Measurements from ENCODE around the gene ACVR1C.
"Not testable (repeated sequence)": the region's sequence is repeated elsewhere in the genome, so short reads cannot be mapped to it uniquely, and the experiment has no call there.

The ACVR1C gene

DNA sequence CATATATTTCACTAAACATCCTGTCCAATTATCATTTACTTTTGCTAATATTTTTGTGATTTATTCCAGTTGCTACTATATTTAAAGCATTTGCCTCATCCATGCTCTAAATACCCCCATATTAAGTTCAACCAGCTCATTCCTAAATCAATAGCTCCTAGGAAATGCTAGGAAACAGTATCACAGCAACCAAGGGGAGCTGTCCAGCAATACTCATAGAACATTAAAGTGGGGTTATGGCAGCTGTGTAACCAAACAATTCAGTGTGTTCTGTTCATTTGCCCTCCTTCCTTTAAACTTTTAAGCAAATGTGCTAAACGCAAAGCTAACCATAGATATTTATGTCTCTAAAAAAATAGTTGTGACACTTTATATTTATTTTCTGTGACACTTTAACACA is 41.1 kb downstream of the ACVR1C start:
- in situ Hi-C loops (cut with MboI; ENCODE audit: low sequenced_read_pairs), result no loop called here

GRCh38 chr2:157574165-157574564 is 54.5 kb downstream of the ACVR1C start:
- in situ Hi-C loops (cut with MboI; ENCODE audit: low sequenced_read_pairs), result no loop called here

DNA sequence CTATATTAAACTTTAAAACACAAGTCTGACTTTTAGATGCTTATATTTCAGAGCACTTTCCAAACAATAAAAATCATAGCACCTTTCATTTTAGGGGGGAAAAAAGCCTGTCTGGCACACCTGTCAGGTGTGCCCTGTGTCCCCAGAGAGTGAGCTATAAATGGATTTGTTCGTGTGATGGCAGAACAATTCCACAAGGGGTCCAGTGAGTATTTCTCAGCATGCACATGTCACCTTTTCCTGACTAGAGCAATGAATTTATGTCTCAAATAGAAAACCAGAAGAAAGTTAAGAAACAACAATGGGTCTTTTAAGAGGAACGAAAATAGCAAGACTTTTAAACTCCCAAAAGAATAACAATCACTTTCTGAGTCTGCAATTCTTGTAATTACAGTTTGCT is 55.9 kb downstream of the ACVR1C start:
- in situ Hi-C loops (cut with MboI; ENCODE audit: low sequenced_read_pairs), result no loop called here

DNA sequence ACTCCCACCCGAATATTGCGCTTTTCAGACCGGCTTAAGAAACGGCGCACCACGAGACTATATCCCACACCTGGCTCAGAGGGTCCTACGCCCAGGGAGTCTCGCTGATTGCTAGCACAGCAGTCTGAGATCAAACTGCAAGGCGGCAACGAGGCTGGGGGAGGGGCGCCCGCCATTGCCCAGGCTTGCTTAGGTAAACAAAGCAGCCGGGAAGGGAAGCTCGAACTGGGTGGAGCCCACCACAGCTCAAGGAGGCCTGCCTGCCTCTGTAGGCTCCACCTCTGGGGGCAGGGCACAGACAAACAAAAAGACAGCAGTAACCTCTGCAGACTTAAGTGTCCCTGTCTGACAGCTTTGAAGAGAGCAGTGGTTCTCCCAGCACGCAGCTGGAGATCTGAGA is 62.0 kb downstream of the ACVR1C start:
- in situ Hi-C loops (cut with MboI; ENCODE audit: low sequenced_read_pairs), result not testable (repeated sequence)

DNA sequence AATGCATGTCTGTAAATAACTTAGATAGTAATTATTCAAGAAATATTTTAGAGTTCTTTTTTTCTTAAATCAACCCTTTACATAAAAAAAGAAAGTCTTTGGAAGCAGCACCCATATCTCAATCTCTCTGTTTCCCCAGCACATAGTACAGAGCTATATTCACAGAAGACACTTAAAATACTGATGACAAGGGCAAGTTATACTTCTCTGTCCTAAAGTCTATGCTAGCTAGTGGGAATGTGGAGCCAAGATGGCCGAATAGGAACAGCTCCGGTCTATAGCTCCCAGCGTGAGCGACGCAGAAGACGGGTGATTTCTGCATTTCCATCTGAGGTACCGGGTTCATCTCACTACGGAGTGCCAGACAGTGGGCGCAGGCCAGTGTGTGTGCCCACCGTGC is 62.6 kb downstream of the ACVR1C start:
- in situ Hi-C loops (cut with MboI; ENCODE audit: low sequenced_read_pairs), result not testable (repeated sequence)

GRCh38 chr2:157565550-157565949 is 63.1 kb downstream of the ACVR1C start:
- in situ Hi-C loops (cut with MboI; ENCODE audit: low sequenced_read_pairs), result no loop called here

DNA sequence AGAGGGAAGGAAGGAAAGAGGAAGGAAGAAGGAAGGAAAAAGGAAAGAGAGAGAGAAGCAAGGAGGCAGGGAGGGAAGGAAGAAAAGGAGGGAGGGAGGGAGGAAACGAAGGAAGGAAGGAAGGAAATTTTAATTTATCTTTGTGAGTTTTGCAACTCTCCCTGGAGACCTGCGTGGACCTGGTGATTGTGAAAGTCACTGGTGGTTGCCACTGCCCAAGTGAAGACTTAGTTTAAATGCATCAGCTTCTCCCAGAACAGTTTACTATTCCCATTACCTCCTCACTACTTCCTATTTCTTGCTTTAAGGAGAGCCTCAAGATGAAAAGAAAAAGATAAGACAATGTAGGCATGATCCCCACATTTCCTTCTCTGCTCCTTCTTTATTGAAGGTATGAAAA is 68.8 kb downstream of the ACVR1C start:
- in situ Hi-C loops (cut with MboI; ENCODE audit: low sequenced_read_pairs), result no loop called here

GRCh38 chr2:157559461-157559860 is 69.2 kb downstream of the ACVR1C start:
- in situ Hi-C loops (cut with MboI; ENCODE audit: low sequenced_read_pairs), result no loop called here

- in situ Hi-C loops (cut with MboI; ENCODE audit: low sequenced_read_pairs), result no loop called here
These were observed 69.6 kb downstream of the ACVR1C start for GRCh38 chr2:157559061-157559460.

DNA sequence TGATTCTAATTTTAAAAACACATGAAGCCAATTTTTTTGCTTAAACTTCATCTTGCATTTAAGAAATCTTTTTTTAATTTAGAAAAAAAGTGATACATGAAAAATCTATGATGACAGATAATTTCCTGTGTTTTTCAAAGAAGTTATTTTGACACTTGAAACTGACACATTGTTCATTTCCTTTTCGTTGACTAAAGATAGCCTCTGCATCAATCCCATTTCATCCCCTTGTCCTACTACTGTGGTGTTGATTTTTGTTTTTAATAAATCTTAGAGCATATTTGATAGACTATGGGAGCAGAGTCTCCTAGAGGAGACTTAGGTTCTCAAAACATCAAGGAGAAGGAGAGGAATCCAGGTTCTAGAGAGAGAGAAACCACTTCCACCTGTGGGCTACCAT is 70.9 kb downstream of the ACVR1C start:
- in situ Hi-C loops (cut with MboI; ENCODE audit: low sequenced_read_pairs), result no loop called here

DNA sequence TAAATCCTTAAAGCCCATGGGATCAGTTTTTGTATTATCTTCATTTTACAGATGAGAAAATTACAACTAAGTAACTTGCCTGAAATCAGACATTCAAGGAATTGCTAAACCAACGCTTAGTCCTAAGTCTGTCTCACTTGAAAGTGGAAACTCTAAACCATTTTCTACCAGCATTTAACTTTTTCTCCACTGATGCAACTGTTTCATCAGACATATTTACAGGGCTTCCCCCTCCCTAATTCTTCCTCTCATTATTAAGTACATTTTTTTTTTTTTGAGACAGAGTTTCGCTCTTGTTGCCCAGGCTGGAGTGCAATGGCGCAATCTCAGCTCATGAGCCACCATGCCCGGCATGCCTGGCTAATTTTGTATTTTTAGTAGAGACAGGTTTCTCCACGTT is 88.6 kb downstream of the ACVR1C start:
- in situ Hi-C loops (cut with MboI; ENCODE audit: low sequenced_read_pairs), result no loop called here

DNA sequence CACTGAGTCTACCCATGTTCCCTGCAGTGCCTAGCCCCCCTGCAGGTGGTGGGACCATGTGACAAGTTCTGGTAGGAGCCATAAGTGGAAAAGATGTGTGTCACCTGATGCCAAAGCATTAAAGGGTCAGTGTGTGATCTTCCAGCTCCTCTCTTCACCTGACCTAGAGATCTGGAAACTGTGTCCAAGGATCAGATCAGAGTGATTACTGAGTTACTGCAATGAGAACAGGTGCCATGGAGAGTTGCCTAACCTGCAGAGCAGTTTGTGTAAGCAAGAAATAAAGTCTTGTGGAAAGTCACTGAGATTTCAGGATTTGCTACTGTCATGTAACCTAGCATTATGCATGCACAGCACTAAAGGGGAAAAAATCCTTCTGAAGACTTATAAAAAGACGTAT is 90.6 kb downstream of the ACVR1C start:
- in situ Hi-C loops (cut with MboI; ENCODE audit: low sequenced_read_pairs), result no loop called here

- in situ Hi-C loops (cut with MboI; ENCODE audit: low sequenced_read_pairs), result no loop called here
These were observed 91.8 kb downstream of the ACVR1C start for GRCh38 chr2:157536815-157537214.

- in situ Hi-C loops (cut with MboI; ENCODE audit: low sequenced_read_pairs), result no loop called here
These were observed 99.5 kb downstream of the ACVR1C start for GRCh38 chr2:157528963-157529751.

DNA sequence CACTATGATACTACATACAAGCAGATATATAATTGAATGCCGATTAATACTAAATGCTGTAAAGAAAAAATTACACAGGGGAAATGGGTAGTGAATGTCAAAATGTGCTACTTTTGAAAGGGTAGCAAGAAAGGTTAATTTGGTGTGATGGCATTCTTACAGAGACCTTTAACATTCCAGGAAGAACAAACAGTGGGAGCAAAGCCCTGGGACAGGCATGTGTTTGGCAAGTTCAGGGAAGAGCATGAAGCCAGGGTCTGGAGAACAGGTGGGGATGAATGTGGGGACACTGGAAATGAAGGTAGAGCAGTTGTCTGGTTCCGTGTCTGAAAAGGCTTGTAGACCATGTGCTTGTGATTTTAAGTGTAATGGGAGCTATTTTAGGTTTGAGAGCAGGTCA is 102.6 kb downstream of the ACVR1C start:
- in situ Hi-C loops (cut with MboI; ENCODE audit: low sequenced_read_pairs), result no loop called here

- in situ Hi-C loops (cut with MboI; ENCODE audit: low sequenced_read_pairs), result no loop called here
These were observed 105.1 kb downstream of the ACVR1C start for GRCh38 chr2:157523270-157524247.

- in situ Hi-C loops (cut with MboI; ENCODE audit: low sequenced_read_pairs), result not testable (repeated sequence)
These were observed 113.7 kb downstream of the ACVR1C start for GRCh38 chr2:157514966-157515365.

- in situ Hi-C loops (cut with MboI; ENCODE audit: low sequenced_read_pairs), result no loop called here
These were observed 118.9 kb downstream of the ACVR1C start for GRCh38 chr2:157509744-157510143.

DNA sequence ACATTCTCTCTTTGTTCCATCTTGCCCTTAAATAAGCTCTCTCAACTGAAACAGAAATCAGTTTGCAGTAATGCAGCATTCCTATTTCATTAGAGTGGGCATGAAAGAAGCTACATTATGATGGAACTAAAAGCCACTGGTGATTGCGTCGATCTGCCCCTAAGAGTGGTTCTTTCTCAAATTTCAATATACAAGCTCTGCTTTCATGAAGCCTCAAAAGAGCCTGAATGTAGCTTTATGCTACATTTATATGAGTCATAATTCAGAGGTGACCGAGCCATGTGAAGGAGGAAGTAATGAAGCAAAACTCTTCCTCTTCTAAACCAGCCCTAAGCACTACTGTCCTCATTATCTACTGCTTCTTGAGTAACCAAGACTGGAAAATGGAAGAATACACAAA is 120.0 kb downstream of the ACVR1C start:
- in situ Hi-C loops (cut with MboI; ENCODE audit: low sequenced_read_pairs), result no loop called here

GRCh38 chr2:157506586-157506985 is 122.1 kb downstream of the ACVR1C start:
- in situ Hi-C loops (cut with MboI; ENCODE audit: low sequenced_read_pairs), result no loop called here

DNA sequence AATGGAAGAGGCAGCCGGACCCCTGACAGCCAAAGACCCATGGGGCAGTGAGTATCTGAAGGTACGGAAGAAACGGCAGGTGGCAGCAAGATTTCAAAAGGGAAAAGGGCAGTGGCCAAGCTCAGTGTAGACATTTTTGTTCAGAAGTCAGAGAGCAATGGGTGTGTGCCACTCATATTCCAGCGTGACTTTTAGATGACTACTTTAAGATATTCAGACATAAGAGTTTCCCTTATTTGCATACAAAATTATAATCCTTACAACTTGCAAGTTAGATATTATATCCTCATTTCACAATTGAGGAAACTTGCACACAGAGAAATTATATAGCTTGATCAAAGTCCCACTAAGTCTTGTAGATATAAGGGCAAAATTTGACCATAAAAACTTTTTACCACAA is 124.0 kb downstream of the ACVR1C start:
- in situ Hi-C loops (cut with MboI; ENCODE audit: low sequenced_read_pairs), result no loop called here

- in situ Hi-C loops (cut with MboI; ENCODE audit: low sequenced_read_pairs), result no loop called here
These were observed 127.6 kb downstream of the ACVR1C start for GRCh38 chr2:157501026-157501425.

Measured in hTERT RPE-1 (cell line).